ENCODE results near the gene CRK.

DNA sequence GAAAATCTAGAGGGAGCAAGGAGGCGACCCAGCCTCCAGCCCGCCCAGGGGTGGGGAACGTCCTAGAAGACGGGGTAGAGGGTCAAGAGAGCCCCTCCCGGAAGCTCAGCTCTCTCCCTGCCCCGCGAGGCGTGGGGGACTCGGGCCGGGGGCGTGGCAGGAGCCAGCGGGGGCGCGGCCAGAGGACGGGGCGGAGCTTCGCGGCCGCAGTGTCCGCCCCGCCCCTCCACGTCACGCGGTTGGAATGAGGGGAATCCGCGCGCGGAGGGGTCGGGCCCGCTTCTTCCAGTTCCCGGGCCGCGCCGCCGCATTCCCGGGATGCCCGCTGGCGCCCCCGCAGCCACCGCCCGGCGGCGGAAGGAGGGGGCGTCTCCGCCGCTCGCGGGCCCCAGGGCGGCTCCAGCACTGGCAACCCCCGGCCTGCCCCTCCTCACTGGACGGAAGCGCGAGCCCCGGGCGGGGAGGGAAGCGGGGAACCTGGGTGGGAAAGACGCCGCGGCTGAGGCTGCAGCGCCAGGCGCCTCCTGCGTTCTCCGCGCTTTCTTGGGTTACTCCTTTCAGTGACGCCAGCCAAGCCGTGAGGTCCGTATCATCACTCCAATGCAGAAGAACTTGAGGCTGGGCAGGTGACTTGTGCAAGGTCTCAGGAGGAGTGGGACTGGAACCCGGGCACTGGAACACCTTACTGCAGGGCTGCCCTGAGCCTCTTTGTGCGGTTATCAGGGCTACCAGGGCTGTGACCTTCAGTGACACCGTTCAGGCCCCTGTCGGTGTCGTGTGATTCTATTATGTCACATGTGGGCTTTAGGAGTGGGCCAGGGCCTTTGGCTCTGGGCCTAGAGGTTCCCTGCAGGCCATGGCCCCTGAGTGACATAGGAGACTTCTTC is 32.1 kb upstream of the CRK start:
- TF ChIP-seq, protein P1, sequence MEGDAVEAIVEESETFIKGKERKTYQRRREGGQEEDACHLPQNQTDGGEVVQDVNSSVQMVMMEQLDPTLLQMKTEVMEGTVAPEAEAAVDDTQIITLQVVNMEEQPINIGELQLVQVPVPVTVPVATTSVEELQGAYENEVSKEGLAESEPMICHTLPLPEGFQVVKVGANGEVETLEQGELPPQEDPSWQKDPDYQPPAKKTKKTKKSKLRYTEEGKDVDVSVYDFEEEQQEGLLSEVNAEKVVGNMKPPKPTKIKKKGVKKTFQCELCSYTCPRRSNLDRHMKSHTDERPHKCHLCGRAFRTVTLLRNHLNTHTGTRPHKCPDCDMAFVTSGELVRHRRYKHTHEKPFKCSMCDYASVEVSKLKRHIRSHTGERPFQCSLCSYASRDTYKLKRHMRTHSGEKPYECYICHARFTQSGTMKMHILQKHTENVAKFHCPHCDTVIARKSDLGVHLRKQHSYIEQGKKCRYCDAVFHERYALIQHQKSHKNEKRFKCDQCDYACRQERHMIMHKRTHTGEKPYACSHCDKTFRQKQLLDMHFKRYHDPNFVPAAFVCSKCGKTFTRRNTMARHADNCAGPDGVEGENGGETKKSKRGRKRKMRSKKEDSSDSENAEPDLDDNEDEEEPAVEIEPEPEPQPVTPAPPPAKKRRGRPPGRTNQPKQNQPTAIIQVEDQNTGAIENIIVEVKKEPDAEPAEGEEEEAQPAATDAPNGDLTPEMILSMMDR (conservative IDR thresholded peaks at IDR 0.05 in 1 of 2, IDR thresholded peaks at IDR 0.05 in 1 of 2; ENCODE audit: extremely low read depth in 1 of 2, insufficient read depth in 1 of 2, low read depth in 1 of 2, low read length in 2 of 2), result no peak
- TF ChIP-seq EZH2 (IDR thresholded peaks at IDR 0.05; ENCODE audit: borderline replicate concordance, low read length), result no peak
